HG03378 (cell line): Measurements from ENCODE around the gene ZSCAN22.
"Not testable (repeated sequence)": the region's sequence is repeated elsewhere in the genome, so short reads cannot be mapped to it uniquely, and the experiment has no call there.

ENCODE experiments used
- ATAC-seq: cut with Tn5 transposase; IDR thresholded peaks from one replicate; pipeline ENCODE4 v1.9.1; 2021; ENCODE audit warnings: mild to moderate bottlenecking, moderate library complexity; ENCODE audit not compliant: unreplicated experiment

Gene ZSCAN22

DNA sequence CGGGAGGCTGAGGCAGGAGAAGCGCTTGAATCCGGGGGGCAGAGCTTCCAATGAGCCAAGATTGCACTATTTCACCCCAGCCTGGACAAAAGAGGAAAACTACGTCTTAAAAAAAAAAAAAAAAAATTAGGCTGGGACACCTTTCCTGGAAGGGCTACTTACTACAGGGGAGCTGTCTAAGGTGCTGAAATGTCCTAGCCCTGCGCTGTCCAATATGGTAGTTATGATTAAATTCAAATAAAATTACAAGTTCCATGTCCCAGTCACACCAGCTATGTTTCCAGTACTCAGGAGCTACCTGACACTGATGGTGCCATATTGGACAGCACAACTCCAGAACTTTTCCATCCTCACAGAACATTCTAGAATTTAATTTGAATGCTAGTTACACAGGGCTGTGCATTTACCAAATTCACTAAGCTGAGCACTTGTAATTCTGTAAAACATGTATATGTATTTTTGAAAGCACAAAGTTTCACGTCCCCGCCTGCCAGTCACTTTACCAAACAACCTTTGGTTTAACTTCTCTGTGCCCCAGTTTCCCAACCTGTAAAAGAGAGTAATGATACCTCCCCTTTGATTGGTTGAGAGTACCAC, 9.2 kb upstream of the ZSCAN22 start:
- no peak for ATAC-seq

DNA sequence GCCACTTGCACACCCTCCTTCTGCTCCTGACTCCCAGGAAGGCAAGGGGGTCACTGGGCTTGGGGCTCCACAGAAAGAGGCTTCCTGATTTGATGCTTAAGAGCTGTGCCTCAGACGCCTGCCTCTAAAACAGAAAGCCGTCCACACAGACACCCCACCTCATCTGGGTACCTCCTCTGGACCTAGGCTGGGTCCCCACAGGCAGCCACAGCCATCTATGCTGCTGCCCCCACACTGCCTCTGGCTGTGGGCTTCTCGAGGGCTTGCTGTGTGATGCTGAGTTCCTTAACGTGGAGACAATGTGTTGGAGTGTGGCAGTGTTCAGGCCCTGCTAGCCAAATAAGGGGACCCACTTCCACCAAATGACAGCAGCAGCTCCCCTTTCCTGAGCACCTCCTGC, 8.5 kb upstream of the ZSCAN22 start:
- no peak for ATAC-seq

DNA sequence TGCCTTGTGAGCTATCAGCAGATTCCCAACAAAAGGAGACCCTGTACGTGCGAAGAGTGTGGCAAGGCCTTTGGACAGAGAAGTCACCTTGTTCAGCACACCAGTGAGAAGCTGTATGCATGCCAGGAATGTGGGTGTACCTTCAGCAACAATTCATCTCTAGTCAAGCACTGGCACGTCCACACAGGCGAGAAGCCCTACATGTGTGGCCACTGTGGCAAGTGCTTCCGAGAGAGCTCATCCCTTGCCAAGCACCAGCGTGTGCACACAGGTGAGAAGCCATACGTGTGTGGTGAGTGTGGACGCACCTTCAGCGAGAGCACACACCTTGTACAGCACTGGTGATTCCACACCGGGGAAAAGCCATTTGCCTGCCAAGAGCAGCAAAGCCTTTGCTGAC, 7.6 kb upstream of the ZSCAN22 start:
- ATAC-seq, result no peak

DNA sequence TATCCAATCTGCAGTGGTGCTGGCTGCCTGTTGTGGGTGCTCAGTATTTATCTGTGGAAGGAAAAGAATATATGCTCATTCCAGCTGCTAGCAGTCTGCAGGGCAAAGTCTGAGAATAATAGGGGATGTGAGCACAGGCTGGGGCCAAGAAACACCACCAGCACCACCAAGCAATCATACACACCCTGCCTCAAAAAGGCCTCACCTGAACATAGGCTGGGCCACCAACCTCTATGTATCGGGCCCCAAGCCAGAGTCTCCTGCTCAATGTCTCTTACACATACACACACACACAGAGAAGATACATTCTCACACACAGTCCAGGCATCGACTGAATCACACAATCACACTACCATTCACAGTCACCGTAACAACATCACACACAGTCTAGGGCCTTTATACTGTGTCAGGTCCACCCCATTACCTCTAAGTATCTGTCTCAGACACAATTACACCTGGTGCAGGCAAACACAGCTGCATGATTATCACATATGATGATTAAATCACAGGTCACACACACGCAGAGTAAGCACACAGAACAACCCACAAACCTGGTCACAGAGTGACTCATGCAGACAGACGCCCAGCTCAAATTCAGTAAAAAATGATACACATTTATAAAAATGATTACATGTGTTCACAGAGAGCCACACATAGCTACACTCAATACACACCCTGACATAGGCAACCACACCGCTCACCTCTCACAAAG, 1.3 kb upstream of the ZSCAN22 start:
- no peak for ATAC-seq

DNA sequence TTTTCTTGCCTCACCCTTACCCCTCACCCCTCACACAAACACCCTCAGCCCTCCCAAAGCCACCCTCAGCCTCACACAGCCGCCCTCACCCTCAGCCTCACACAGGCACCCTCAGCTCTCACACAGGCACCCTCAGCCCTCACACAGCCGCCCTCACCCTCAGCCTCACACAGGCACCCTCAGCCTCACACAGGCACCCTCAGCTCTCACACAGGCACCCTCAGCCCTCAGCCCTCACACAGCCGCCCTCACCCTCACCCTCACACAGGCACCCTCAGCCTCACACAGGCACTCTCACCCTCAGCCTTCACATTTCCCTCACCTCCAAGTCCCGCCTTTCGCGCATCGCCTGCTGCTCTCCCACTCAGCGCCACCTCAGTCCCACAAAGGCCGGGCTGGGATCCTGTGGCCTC, 287 bp upstream of the ZSCAN22 start:
- ATAC-seq, result no peak

DNA sequence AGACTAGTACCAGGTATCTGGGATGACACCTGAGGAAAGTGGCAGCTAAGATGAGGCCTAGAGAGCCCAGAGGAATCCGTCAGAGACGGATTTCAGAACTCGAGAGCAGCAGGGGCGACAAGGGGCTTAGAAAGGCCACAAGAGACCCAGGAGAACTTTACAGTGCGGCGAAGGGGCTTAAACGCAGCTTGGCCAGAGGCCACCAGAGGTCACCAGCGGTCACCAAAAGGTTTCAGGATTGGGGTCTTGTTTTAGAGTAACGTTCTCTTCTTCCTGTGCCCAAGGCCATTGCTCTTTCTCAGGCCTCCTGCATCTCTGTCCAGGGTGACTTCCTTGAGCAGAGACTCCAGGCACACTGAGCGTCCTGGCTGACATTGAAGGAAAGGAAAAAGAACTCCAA, 2.2 kb downstream of the ZSCAN22 start:
- no peak for ATAC-seq

DNA sequence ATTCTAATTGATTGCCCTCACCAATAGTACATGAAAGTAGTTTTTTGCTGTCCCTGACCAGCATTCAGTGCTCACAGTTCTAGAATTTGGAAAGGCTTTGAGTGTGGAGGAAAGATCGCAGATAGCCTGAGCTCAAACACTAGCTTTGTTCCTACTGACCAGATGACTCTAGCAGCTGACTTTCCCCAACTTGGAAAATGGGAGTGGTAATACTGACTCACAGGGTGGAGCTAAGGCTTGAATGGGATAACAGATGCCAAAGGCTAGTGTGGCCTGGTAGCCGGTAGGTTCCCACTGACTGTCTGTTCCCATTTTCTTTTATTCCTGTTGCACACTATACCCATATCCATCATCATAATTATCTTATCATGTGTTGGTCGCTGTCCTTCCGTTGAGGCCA, 3.7 kb downstream of the ZSCAN22 start:
- no peak for ATAC-seq

DNA sequence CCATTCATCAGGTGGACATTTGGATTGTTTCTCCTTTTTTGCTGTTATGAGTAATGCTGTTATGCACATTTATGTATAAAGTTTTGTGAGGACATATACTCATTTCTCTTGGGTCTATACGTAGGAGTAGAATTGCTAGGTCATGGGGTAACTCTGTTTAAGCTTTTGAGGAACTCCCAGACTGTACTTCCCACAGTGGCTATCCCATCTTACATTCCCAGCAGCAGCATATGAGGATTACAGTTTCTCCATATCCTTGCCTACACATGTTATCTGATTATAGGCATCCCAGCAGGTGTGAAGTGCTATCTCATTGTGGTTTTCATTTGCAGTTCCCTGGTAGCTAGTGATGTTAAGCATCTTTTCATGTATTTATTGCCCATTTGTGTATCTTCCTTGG, 5.9 kb downstream of the ZSCAN22 start:
- no peak for ATAC-seq

DNA sequence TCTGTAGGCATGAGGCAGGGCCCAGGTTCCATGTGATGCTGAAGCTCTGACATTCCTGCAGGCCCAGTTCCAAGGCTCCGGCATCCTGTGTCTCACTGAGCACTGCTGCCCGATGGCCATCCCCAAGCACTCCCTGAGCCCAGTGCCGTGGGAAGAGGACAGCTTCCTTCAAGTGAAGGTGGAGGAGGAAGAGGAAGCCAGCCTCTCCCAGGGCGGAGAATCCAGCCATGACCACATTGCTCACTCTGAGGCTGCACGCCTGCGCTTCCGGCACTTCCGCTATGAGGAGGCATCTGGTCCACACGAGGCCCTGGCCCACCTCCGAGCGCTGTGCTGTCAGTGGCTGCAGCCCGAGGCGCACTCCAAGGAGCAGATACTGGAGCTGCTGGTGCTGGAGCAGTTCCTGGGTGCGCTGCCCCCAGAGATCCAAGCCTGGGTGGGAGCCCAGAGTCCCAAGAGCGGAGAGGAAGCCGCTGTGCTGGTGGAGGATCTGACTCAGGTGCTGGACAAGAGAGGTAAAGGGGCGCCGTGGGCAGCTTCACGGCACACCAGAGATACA, 8.0 kb downstream of the ZSCAN22 start:
- ATAC-seq, result no peak

DNA sequence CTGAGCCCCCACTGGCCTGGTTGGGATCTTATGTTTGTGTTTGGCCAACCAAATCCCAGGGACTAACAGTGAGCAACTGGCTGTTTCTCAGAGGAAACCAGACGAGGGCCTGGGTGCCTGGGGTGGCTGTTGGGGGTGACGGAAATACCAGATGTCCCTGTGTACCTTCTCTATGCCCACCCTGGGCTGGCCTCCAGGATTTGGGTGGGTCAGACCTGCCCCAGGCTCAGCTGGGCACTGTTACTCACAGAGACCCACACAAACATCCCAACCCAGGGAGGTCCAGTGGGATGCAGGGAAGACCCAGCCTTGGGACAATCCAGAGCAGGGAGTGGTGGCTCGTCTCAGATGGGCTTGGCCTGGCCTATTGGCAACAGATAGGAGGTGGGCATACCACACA, 8.8 kb downstream of the ZSCAN22 start:
- ATAC-seq, result no peak

DNA sequence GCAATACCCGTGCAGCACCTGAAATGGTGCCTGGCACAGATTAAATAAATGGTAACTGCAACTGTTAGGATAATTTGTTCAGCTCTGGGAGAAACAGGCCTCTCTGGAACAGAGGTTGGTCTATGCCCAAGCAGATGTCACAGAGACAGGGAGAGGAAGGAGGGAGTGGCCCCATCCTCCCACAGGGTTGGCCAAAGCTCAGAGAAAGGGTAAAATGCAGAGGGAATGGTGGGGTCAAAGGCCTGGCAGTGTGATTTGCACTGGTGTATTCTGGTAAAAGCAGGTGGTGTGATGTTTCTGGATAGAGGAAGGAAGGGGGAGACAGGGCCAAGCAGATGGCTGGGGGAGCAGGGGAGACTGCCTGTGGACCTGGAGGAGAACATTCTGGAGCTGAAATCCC, 9.4 kb downstream of the ZSCAN22 start:
- no peak for ATAC-seq

DNA sequence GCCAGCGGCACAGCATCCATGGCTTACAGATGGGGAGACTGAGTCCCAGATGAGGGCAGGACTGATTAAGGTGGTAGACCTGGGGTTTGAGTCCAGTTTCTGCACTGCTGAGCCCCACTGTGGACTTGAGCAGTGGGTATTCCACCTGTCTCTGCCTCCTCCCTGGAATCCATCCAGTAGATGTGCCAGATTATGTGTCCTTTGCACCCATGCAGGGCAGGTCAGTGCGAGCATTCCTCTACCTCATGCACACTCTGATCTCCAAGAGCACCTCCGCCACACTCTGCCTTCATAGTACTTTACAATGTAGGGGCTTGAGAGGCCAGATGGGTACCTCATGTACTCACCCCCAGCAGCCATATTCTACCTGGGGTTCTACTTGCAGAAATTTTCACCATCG, 10.0 kb downstream of the ZSCAN22 start:
- ATAC-seq, result no peak

DNA sequence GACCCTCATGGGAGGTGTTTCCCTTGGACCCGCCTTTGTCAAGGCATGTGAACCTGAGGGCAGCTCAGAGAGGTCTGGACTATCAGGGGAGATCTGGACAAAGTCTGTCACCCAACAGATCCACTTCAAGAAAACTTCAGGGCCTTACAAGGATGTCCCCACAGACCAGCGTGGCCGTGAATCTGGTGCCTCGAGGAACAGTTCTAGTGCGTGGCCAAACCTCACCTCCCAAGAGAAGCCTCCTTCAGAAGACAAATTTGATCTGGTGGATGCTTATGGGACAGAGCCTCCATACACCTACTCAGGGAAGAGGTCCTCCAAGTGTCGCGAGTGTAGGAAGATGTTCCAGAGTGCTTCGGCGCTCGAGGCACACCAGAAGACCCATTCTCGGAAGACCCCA, 11.5 kb downstream of the ZSCAN22 start:
- ATAC-seq, result no peak

DNA sequence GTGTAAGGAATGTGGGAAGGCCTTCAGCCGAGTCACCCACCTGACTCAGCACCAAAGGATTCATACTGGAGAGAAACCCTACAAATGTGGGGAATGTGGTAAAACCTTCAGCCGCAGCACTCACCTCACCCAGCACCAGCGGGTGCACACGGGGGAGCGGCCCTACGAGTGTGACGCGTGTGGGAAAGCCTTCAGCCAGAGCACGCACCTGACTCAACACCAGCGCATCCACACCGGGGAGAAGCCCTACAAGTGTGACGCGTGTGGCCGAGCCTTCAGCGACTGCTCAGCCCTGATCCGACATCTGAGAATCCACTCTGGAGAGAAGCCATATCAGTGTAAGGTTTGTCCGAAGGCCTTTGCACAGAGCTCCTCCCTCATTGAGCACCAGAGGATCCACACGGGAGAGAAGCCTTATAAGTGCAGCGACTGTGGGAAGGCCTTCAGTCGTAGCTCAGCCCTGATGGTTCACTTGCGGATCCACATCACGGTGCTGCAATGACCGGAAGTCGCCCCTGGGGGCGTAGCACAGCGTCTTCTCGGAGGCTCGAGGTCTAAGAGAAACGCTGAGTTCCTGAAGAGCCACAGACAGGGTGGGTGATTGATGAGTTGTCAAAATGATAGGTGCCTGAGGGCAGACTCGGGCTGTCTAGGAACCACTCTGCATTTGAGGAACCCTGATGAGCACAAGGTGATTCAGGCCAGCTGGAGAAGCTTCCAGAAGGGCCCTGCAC, 12.2 kb downstream of the ZSCAN22 start:
- ATAC-seq, result no peak

DNA sequence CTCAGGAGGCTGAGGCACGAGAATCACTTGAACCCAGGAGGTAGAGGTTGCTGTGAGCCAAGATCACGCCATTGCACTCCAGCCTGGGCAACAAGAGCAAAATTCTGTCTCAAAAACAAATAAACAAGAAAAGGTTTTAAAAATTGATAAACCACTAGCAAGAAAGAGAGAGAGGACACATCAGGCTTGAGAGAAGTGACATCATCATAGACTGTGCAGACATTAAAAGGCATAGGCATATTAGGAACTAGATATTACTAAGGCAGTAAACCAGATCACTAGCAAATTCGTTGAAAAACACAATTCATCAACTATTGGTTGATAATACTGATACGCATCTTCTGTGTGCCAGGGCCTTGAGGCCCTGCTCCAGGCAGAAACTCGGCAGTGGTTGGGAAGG, 18.8 kb downstream of the ZSCAN22 start:
- no peak for ATAC-seq

DNA sequence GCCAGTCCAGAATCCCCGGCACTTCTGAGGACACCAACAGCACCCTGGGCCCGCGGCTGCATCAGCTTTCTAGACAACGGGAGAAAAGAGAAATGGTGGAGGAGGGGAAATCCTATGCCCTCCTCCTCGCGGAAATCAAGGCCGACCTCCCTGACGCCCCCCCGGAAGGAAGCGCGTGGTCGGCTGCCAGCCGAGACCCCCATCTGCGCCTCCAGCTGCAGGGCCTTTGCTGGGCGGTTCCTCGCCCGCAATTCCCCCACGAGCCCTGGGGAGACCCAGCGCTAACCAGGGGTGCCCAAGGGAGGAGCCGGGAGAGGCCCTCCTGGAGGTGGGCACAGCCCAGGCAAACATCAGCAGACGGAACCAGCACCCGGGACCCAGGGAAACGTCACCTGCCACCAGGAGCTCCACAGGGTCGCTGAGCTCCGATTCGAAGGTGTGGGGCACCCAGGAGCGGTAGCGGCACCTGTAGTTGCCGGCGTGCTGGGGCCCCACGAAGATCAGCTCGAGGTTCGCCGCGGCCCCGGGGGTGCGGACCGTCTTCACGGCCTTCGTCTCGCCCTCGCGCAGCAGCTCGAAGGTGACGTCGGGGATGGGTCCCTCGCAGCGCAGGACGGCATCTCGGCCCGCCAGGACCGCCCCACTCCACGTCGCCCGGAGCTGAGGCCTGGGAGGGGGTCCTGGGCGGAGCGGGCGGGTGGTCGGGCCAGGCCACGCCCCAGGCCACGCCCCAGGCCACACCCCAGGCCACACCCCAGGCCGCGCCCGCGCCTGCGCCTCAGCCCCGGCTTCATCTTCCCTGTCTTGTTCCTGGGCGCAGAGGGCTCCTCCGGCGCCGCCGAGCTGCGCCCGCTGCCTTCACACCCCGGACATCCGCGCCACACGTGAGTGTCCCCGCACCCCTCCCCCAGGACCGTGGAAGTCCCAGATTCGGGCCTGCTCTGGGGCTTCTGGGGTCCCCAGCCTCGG, 20.5 kb downstream of the ZSCAN22 start:
- peak; percentile 60 for ATAC-seq

DNA sequence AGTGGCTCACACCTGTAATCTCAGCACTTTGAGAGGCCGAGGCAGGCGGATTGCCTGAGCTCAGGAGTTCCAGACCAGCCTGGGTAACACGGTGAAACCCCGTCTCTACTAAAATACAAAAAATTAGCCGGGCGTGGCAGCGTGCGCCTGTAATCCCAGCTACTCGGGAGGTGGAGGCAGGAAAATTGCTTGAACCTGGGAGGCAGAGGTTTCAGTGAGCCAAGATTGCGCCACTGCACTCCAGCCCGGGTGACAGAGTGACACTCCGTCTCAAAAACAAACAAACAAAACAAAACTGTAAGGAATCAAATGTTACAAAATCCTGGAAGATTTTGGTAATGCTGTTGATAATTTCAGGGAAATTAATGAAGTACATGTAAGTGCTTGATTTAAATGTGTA, 21.3 kb downstream of the ZSCAN22 start:
- ATAC-seq, result not testable (repeated sequence)

DNA sequence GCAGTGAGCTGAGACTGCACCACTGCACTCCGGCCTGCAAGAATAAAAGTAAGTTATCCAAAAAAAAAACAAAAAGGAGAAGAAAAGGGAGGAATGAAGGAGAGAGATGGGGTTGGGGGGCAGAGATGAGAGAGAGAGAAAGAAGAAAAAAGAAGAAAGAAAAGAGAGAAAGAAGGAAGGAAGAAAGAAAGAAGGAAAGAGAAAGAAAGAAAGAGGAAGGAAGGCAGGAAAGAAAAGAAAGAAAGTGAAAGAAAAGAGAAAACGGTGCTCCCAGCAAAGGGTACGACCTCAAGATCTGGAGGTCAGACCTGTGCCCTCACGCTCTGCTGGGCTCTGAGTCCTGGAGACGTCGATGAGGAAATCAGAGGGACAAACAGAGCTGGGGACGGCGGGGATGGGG, 22.8 kb downstream of the ZSCAN22 start:
- ATAC-seq, result no peak

DNA sequence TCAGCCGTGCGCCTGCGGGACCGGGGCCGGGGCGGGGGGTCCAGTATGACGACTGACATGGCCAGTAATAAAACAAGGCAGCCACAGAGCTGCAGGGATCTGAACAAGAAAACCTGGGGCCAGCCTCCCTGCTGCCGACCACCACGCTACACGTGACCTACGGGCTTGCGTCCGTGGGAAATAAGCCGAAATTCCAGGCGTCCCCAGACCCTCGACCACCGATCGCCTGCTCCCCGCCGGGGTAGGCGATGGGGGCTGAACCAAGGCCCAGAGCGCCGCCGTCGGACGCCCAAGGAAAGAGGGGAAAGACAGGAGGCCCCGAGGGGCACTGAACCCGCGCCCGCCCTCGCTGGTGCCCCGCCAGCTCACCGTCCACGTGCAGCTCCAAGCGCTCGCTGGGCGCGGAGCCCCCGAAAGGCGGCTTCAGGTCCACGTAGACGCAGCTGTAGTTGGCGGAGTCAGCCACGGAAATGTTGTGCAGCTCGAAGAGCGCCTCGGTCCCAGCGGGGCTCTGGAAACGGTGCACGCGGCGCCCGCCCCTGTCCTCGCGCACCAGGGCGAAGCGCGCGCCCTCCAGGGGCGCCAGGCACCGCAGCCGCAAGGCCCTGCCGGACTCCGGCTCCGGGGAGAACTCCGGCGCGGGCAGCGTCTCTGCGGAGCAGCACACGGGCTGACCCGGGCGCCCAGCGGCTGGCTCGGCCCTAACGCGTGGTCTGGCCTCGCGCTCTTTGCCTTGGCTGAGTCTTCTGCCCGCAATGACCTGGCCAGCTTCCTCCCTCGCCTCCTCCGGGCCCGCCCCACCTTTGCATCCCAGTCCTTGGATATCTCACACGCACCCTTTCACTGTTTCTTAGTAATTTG, 23.4 kb downstream of the ZSCAN22 start:
- no peak for ATAC-seq
